H1 (cell line): Measurements from ENCODE around the gene GALNT12. TPM values are rescaled to one million over a fixed set of nuclear protein-coding genes. Genes with fewer than 3 reads are reported as not detected.

Experiments used
- BRCA1 ChIP-seq: IDR thresholded peaks from 2 replicates; pipeline ENCODE4 v1.6.1; 2012; ENCODE audit warnings: low read depth, low read length, improper control_type of control experiment
- CTCF ChIP-seq, 3 experiments: IDR thresholded peaks; 1 replicate in 2 of 3; 2 replicates in 1 of 3; pipeline versions ENCODE4 v1.5.1 to v1.6.1; 2011; ENCODE audit warnings: low read length in 3 of 3, mild to moderate bottlenecking in 3 of 3, inconsistent platforms in 2 of 3, low read depth in 1 of 3, moderate library complexity in 1 of 3; ENCODE audit not compliant: insufficient read depth in 1 of 3; ENCODE audit errors: control extremely low read depth in 1 of 3
- NRF1 ChIP-seq: IDR thresholded peaks from 2 replicates; pipeline ENCODE4 v1.6.1; 2011; ENCODE audit warnings: mild to moderate bottlenecking, low read depth, low read length, improper control_type of control experiment
- SAP30 ChIP-seq: fragments of 300-600 bp; sonication (generic); IDR thresholded peaks from 2 replicates; pipeline ENCODE4 v1.7.1; 2012; ENCODE audit warnings: low read length, moderate library complexity, mild to moderate bottlenecking, inconsistent platforms; ENCODE audit not compliant: insufficient read depth, insufficient replicate concordance
- SP2 ChIP-seq: IDR thresholded peaks from 2 replicates; pipeline ENCODE4 v1.6.1; 2012; ENCODE audit warnings: mild to moderate bottlenecking, low read length, inconsistent platforms
- polyA plus RNA-seq, 7 experiments: library from polyadenylated mRNA; depleted of rRNA in 3 of 7; stranded (reverse) in 5 of 7; unstranded in 2 of 7; fragments of >200 nt in 5 of 7; fragments of 200-250 nt in 2 of 7; gene quantifications; 1 replicate in 5 of 7; 2 replicates in 1 of 7; 4 replicates in 1 of 7; pipeline versions ENCODE4 v1.2.1 to v1.2.3, GENCODE V29; 2011 to 2013; ENCODE audit warnings: missing spikeins in 2 of 7, mixed read lengths in 2 of 7
- total RNA-seq: library from RNA; stranded (reverse); fragmentation: NEBNext Ultra II Directional; extraction: Animal tissue kit (Norgen Biotek cat#: 25700); gene quantifications from 2 replicates; pipeline ENCODE4 v1.2.1, GENCODE V29; 2021

The GALNT12 gene
- total and polyA plus RNA-seq, 2 of the 8 experiments (the other 6 are each of a cell fraction or from before 2014, with no cell fraction given): 16.2 to 19.6 TPM

GRCh38 chr9:98825414-98825813 lies 17.9 kb downstream of the GALNT12 start (continued):
- TF ChIP-seq SAP30 (no peak), SP2 (no peak), BRCA1 (no peak), CTCF (IDR thresholded peaks at IDR 0.05; ENCODE audit: control extremely low read depth in 1 of 3, insufficient read depth in 1 of 3, low read depth in 1 of 3, low read length in 3 of 3) (no peak), NRF1 (no peak)
